Panc1 (cell line): ENCODE data around the gene CDK6. TPM values are rescaled to one million over a fixed set of nuclear protein-coding genes. Genes with fewer than 3 reads are reported as not detected.

ENCODE experiments used
- ATAC-seq: fragments of 200-7000 bp; cut with Tn5 transposase; 2 replicates; pipeline ENCODE4 v1.9.1; 2020; ENCODE audit warnings: mild to moderate bottlenecking, moderate library complexity
- BruUV-seq: library from RNA; stranded (reverse); fragments of 400-500 nt; replicated peaks from 2 replicates; lab custom pipeline; 2021; lab: Mats Ljungman, UMichigan
- CTCF ChIA-PET: fragments of 300-600 bp; sonication (Branson Sonifier 250); formaldehyde crosslinking; loops from one replicate; lab custom pipeline; 2022; ENCODE audit warnings: antibody characterized with exemption; lab: Charles Lee
- POLR2A ChIA-PET: fragments of 300-600 bp; sonication (Branson Sonifier 250); formaldehyde crosslinking; loops from one replicate; lab custom pipeline; 2022; ENCODE audit warnings: antibody characterized with exemption; lab: Charles Lee
- DNase-seq: peaks from one replicate; pipeline ENCODE4 v3.0.0-alpha.2; 2010; ENCODE audit warnings: low read depth, low spot score
- H3K27ac ChIP-seq: 2 replicates; pipeline ENCODE4 v1.5.1; 2011; ENCODE audit warnings: mild to moderate bottlenecking, low read length, inconsistent platforms
- H3K27me3 ChIP-seq: fragments of 200-500 bp; sonication (Bioruptor generic); 2 replicates; pipeline ENCODE4 v1.6.0; 2014; ENCODE audit warnings: low read length, inconsistent platforms; ENCODE audit not compliant: control insufficient read depth, insufficient read depth
- H3K36me3 ChIP-seq: fragments of 200-500 bp; sonication (Bioruptor generic); 2 replicates; pipeline ENCODE4 v1.5.1; 2014; ENCODE audit warnings: inconsistent platforms, mild to moderate bottlenecking, low read length, moderate library complexity; ENCODE audit not compliant: control insufficient read depth, insufficient read depth
- H3K4me1 ChIP-seq: 2 replicates; pipeline ENCODE4 v1.5.1; 2011; ENCODE audit warnings: inconsistent platforms, mild to moderate bottlenecking, low read length, moderate library complexity; ENCODE audit not compliant: control insufficient read depth, insufficient read depth
- H3K4me3 ChIP-seq, 2 experiments: 2 replicates each; pipeline ENCODE4 v1.5.1; 2011 to 2012; ENCODE audit warnings: low read depth in 2 of 2, low read length in 2 of 2, mild to moderate bottlenecking in 2 of 2, inconsistent platforms in 1 of 2, moderate library complexity in 1 of 2
- H3K9me3 ChIP-seq: fragments of 200-500 bp; sonication (Bioruptor generic); 2 replicates; pipeline ENCODE4 v1.5.1; 2014; ENCODE audit warnings: low read depth, mild to moderate bottlenecking, inconsistent platforms, low read length, moderate library complexity; ENCODE audit not compliant: control insufficient read depth, insufficient read depth
- POLR2AphosphoS5 ChIP-seq: IDR thresholded peaks from 2 replicates; pipeline ENCODE4 v1.6.1; 2012; ENCODE audit warnings: mild to moderate bottlenecking, low read depth, low read length, moderate library complexity
- REST ChIP-seq, 2 experiments: IDR thresholded peaks; 2 replicates each; pipeline ENCODE4 v1.6.1; 2011 to 2012; ENCODE audit warnings: low read depth in 2 of 2, control low read depth in 1 of 2, low read length in 1 of 2, mild to moderate bottlenecking in 1 of 2, moderate library complexity in 1 of 2; ENCODE audit not compliant: insufficient read depth in 1 of 2
- SIN3A ChIP-seq: IDR thresholded peaks from 2 replicates; pipeline ENCODE4 v1.6.1; 2012; ENCODE audit warnings: low read depth, mild to moderate bottlenecking, low read length, moderate library complexity, borderline replicate concordance; ENCODE audit not compliant: insufficient read depth
- TCF7L2 ChIP-seq: IDR thresholded peaks from 2 replicates; pipeline ENCODE4 v1.6.1; 2011; ENCODE audit warnings: mild to moderate bottlenecking, low read depth, low read length, inconsistent platforms
- in situ Hi-C: cut with HindIII; loops from 2 replicates; pipeline ENCODE4 v1.10.0; 2016; ENCODE audit warnings: low sequenced_read_pairs, low pct_unique_long_range_greater_than_20kb
- intact Hi-C: fragments of 100-400 bp; cut with micrococcal nuclease; formaldehyde crosslinking; loops from one replicate; pipeline ENCODE4 v1.10.0; 2022; ENCODE audit not compliant: unreplicated experiment
- total RNA-seq: library from RNA; stranded (reverse); gene quantifications from one replicate; pipeline ENCODE4 v1.2.1, GENCODE V29; 2021; ENCODE audit not compliant: unreplicated experiment
- TF ChIP-seq, protein P1 (sequence below): fragments of 450-650 bp; IDR thresholded peaks from 2 replicates; pipeline ENCODE4 v1.5.1; 2017; ENCODE audit warnings: mild to moderate bottlenecking

CDK6 gene
- total RNA-seq, 1 experiment from 2014 or later = 57.4 TPM

GRCh38 chr7:92794391-92794790 lies 42.0 kb downstream of the CDK6 start:
- TF ChIP-seq TCF7L2 = no peak
- TF ChIP-seq, protein P1, sequence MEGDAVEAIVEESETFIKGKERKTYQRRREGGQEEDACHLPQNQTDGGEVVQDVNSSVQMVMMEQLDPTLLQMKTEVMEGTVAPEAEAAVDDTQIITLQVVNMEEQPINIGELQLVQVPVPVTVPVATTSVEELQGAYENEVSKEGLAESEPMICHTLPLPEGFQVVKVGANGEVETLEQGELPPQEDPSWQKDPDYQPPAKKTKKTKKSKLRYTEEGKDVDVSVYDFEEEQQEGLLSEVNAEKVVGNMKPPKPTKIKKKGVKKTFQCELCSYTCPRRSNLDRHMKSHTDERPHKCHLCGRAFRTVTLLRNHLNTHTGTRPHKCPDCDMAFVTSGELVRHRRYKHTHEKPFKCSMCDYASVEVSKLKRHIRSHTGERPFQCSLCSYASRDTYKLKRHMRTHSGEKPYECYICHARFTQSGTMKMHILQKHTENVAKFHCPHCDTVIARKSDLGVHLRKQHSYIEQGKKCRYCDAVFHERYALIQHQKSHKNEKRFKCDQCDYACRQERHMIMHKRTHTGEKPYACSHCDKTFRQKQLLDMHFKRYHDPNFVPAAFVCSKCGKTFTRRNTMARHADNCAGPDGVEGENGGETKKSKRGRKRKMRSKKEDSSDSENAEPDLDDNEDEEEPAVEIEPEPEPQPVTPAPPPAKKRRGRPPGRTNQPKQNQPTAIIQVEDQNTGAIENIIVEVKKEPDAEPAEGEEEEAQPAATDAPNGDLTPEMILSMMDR = no peak
- intact Hi-C loops = no loop called here
- no peak for DNase-seq
- peaks cover 32% of the 10 kb centered on the region for H3K4me1 ChIP-seq
- no peak for ATAC-seq
- in situ Hi-C loops = no loop called here
- no peaks in the 10 kb centered on the region; the same call in 1 of the 2 replicates for H3K36me3 ChIP-seq
- BruUV-seq = no TSS peak
- H3K27me3 ChIP-seq = no peaks in the 10 kb centered on the region
- H3K4me3 ChIP-seq = no peak overlapping the region
- POLR2A ChIA-PET = no interaction called here
- CTCF ChIA-PET = no interaction called here
- H3K27ac ChIP-seq = no peak overlapping the region
- H3K9me3 ChIP-seq = peaks cover 30% of the 10 kb centered on the region; the same call in 1 of the 2 replicates

GRCh38 chr7:92793656-92794205 lies 42.6 kb downstream of the CDK6 start:
- intact Hi-C loops = no loop called here
- H3K27me3 ChIP-seq = no peaks in the 10 kb centered on the region
- BruUV-seq = no TSS peak
- H3K36me3 ChIP-seq = no peaks in the 10 kb centered on the region; the same call in 1 of the 2 replicates
- ATAC-seq = no peak
- DNase-seq = no peak
- peaks cover 36% of the 10 kb centered on the region; the same call in 1 of the 2 replicates for H3K9me3 ChIP-seq
- in situ Hi-C loops = no loop called here
- no peak overlapping the region for H3K4me3 ChIP-seq
- TF ChIP-seq TCF7L2 (no peak), POLR2AphosphoS5 (no peak), SIN3A (no peak), REST (IDR thresholded peaks at IDR 0.05; ENCODE audit: insufficient read depth in 1 of 2, low read depth in 2 of 2, low read length in 1 of 2) (no peak)
- TF ChIP-seq, protein P1 = no peak
- peaks cover 25% of the 10 kb centered on the region for H3K4me1 ChIP-seq
- no peak overlapping the region for H3K27ac ChIP-seq
- CTCF ChIA-PET = no interaction called here
- POLR2A ChIA-PET = no interaction called here
